Measurements from ENCODE around the gene TLL2.

TLL2 gene

GRCh38 chr10:96377816-96378294 is 135.9 kb downstream of the TLL2 start:
- no peak for TF ChIP-seq CTCF (IDR thresholded peaks at IDR 0.05)
- H3K9me3 ChIP-seq = no peaks in the 10 kb centered on the region

GRCh38 chr10:96376483-96376882 is 137.2 kb downstream of the TLL2 start:
- Histone ChIP-seq H3K27me3 (peaks cover 27% of the 10 kb centered on the region), H3K4me1 (ENCODE audit: control insufficient read depth in 1 of 2, insufficient read depth in 1 of 2, low read depth in 1 of 2, low read length in 1 of 2) (peaks cover 0 to 6% of the 10 kb centered on the region in 2 experiments), H3K27ac (no peak overlapping the region), H3K4me3 (ENCODE audit: low read depth in 1 of 2, low read length in 1 of 2) (no peak overlapping the region), H3K9me3 (no peaks in the 10 kb centered on the region), H3K36me3 (no peaks in the 10 kb centered on the region)
- TF ChIP-seq CTCF (IDR thresholded peaks at IDR 0.05) = no peak

More at GRCh38 chr10:96377816-96378294, 135.9 kb downstream of the TLL2 start:
- Histone ChIP-seq H3K36me3 (no peaks in the 10 kb centered on the region), H3K27ac (no peak overlapping the region), H3K4me3 (ENCODE audit: low read depth in 1 of 2, low read length in 1 of 2) (no peak overlapping the region), H3K27me3 (peaks cover 27% of the 10 kb centered on the region), H3K4me1 (ENCODE audit: control insufficient read depth in 1 of 2, insufficient read depth in 1 of 2, low read depth in 1 of 2, low read length in 1 of 2) (peaks cover 0 to 6% of the 10 kb centered on the region in 2 experiments)

- Histone ChIP-seq H3K36me3 (no peaks in the 10 kb centered on the region), H3K27me3 (peaks cover 27% of the 10 kb centered on the region), H3K4me3 (ENCODE audit: low read depth in 1 of 2, low read length in 1 of 2) (no peak overlapping the region), H3K27ac (no peak overlapping the region), H3K4me1 (ENCODE audit: control insufficient read depth in 1 of 2, insufficient read depth in 1 of 2, low read depth in 1 of 2, low read length in 1 of 2) (peaks cover 0 to 6% of the 10 kb centered on the region in 2 experiments), H3K9me3 (no peaks in the 10 kb centered on the region)
- TF ChIP-seq CTCF (IDR thresholded peaks at IDR 0.05) = peak; percentile 43
Measured at GRCh38 chr10:96374985-96375830, 138.5 kb downstream of the TLL2 start.

- Histone ChIP-seq H3K36me3 (no peaks in the 10 kb centered on the region), H3K27ac (no peak overlapping the region), H3K4me3 (ENCODE audit: low read depth in 1 of 2, low read length in 1 of 2) (no peak overlapping the region), H3K9me3 (no peaks in the 10 kb centered on the region), H3K4me1 (ENCODE audit: control insufficient read depth in 1 of 2, insufficient read depth in 1 of 2, low read depth in 1 of 2, low read length in 1 of 2) (peaks cover 0 to 6% of the 10 kb centered on the region in 2 experiments), H3K27me3 (peaks cover 27% of the 10 kb centered on the region)
- no peak for TF ChIP-seq CTCF (IDR thresholded peaks at IDR 0.05)
Measured at GRCh38 chr10:96374639-96374984, 139.1 kb downstream of the TLL2 start.

GRCh38 chr10:96374004-96374403 is 139.7 kb downstream of the TLL2 start:
- Histone ChIP-seq H3K4me3 (ENCODE audit: low read depth in 1 of 2, low read length in 1 of 2) (no peak overlapping the region), H3K9me3 (no peaks in the 10 kb centered on the region), H3K27me3 (peaks cover 27% of the 10 kb centered on the region), H3K27ac (no peak overlapping the region), H3K4me1 (ENCODE audit: control insufficient read depth in 1 of 2, insufficient read depth in 1 of 2, low read depth in 1 of 2, low read length in 1 of 2) (peaks cover 0 to 6% of the 10 kb centered on the region in 2 experiments), H3K36me3 (no peaks in the 10 kb centered on the region)
- TF ChIP-seq CTCF (IDR thresholded peaks at IDR 0.05) = no peak

All from neutrophil (primary cell).